PFSK-1 (cell line): Measurements from ENCODE around the gene MBL2.

Experiments
- FOXP2 ChIP-seq: optimal IDR thresholded peaks from 2 replicates; pipeline ENCODE3; 2011; ENCODE audit warnings: borderline replicate concordance, control low read depth, inconsistent platforms; ENCODE audit not compliant: insufficient read depth; ENCODE audit errors: extremely low read length, extremely low read depth
- POLR2AphosphoS5 ChIP-seq: IDR thresholded peaks from 2 replicates; pipeline ENCODE4 v1.6.1; 2012; ENCODE audit warnings: low read depth, mild to moderate bottlenecking, control low read depth, low read length, moderate library complexity
- SIN3A ChIP-seq: IDR thresholded peaks from 2 replicates; pipeline ENCODE4 v1.6.1; 2012; ENCODE audit warnings: mild to moderate bottlenecking, low read length, moderate library complexity, borderline replicate concordance; ENCODE audit not compliant: insufficient read depth
- TAF1 ChIP-seq: IDR thresholded peaks from 2 replicates; pipeline ENCODE4 v1.6.1; 2012; ENCODE audit warnings: low read length, control low read depth, borderline replicate concordance; ENCODE audit not compliant: insufficient read depth
- TF ChIP-seq, protein P1 (sequence below), 2 experiments: IDR thresholded peaks; 2 replicates each; pipeline versions ENCODE4 v1.6.1 to v1.8.0; 2011 to 2012; ENCODE audit warnings: low read depth in 2 of 2, low read length in 2 of 2, control low read depth in 1 of 2, inconsistent platforms in 1 of 2, mild to moderate bottlenecking in 1 of 2, moderate library complexity in 1 of 2; ENCODE audit not compliant: insufficient read depth in 1 of 2

Gene MBL2

DNA sequence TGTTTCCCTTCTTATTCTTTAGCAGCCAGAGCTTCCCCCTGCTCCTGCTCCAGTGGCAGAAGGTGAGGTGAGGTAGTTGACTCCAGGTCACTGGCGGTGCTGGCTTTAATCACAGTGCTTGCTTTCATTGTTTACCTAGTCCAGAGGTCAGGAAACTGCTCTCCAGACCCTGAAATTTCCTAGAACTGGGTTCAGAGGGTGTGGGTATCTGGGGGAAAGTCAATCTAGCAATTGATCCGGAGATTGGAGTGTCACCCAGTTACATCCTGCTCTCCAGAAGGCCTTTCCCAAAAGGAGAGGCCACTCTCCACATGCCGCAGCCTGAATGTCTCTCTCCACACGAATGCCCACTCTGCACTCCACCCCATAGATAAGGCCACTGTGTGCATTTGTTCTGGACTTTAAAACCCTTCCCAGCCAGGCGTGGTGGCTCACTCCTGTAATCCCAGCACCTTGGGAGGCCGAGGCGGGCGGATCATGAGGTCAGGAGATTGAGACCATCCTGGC is 2.1 kb upstream of the MBL2 start:
- no peak for TF ChIP-seq FOXP2
- TF ChIP-seq POLR2AphosphoS5 = no peak
- no peak for TF ChIP-seq SIN3A
- TF ChIP-seq, protein P1, sequence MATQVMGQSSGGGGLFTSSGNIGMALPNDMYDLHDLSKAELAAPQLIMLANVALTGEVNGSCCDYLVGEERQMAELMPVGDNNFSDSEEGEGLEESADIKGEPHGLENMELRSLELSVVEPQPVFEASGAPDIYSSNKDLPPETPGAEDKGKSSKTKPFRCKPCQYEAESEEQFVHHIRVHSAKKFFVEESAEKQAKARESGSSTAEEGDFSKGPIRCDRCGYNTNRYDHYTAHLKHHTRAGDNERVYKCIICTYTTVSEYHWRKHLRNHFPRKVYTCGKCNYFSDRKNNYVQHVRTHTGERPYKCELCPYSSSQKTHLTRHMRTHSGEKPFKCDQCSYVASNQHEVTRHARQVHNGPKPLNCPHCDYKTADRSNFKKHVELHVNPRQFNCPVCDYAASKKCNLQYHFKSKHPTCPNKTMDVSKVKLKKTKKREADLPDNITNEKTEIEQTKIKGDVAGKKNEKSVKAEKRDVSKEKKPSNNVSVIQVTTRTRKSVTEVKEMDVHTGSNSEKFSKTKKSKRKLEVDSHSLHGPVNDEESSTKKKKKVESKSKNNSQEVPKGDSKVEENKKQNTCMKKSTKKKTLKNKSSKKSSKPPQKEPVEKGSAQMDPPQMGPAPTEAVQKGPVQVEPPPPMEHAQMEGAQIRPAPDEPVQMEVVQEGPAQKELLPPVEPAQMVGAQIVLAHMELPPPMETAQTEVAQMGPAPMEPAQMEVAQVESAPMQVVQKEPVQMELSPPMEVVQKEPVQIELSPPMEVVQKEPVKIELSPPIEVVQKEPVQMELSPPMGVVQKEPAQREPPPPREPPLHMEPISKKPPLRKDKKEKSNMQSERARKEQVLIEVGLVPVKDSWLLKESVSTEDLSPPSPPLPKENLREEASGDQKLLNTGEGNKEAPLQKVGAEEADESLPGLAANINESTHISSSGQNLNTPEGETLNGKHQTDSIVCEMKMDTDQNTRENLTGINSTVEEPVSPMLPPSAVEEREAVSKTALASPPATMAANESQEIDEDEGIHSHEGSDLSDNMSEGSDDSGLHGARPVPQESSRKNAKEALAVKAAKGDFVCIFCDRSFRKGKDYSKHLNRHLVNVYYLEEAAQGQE (IDR thresholded peaks at IDR 0.05; ENCODE audit: insufficient read depth in 1 of 2, low read depth in 2 of 2, low read length in 2 of 2) = no peak
- no peak for TF ChIP-seq TAF1

GRCh38 chr10:52774182-52774581 is 1.6 kb upstream of the MBL2 start:
- no peak for TF ChIP-seq SIN3A
- TF ChIP-seq FOXP2 = no peak
- TF ChIP-seq POLR2AphosphoS5 = no peak
- TF ChIP-seq, protein P1 (IDR thresholded peaks at IDR 0.05; ENCODE audit: insufficient read depth in 1 of 2, low read depth in 2 of 2, low read length in 2 of 2) = no peak
- TF ChIP-seq TAF1 = no peak

DNA sequence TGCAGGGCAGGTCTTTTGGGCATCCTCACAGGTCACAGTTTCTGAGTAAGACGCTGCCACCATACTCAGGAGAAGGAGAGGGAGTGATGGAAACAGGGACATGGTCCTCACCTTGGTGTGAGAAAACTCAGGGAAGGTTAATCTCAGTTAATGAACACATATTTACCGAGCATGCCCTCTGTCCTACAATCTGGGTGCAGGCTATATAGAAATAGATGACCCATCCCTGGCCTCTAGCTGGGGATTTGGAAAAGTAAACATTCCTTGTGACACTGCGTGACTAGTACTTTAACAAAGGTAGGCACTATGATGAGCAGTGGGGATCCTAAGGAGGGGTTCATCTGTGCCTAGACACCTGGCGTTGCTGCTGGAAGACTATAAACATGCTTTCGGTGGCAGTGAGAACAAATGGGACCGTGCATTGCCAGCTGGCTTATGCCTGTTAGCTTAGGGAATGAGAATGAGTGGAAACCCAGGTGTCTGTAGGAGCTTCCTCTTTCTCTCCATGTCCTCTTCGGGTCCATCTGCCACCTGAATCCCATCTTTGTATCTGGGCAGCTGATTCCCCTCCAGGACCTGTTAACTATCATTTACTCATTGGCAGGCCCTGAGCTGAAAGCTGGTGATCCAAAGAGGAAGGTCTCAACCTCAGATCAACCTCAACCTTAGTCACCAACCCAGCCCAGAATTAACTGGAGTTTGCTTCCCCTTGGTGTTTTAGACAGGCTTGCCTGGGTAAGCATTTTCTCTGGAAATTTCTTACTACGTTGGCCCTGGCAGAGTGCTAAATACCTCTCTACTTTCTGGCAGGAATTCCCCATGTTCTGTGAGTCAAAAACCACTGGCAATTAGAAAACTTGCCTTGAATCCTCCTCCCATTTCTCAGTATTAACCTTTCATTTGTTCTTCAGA is 794 bp downstream of the MBL2 start:
- TF ChIP-seq FOXP2 = no peak
- no peak for TF ChIP-seq SIN3A
- TF ChIP-seq TAF1 = no peak
- no peak for TF ChIP-seq POLR2AphosphoS5
- TF ChIP-seq, protein P1 (IDR thresholded peaks at IDR 0.05; ENCODE audit: insufficient read depth in 1 of 2, low read depth in 2 of 2, low read length in 2 of 2) = no peak

- TF ChIP-seq SIN3A (no peak), POLR2AphosphoS5 (no peak), TAF1 (no peak), FOXP2 (no peak)
- TF ChIP-seq, protein P1 (IDR thresholded peaks at IDR 0.05; ENCODE audit: insufficient read depth in 1 of 2, low read depth in 2 of 2, low read length in 2 of 2) = no peak
Observed at GRCh38 chr10:52770904-52771303, 1.7 kb downstream of the MBL2 start.
